GM21825 (cell line): Measurements from ENCODE around the gene BSND.
"Not testable (repeated sequence)": the region's sequence is repeated elsewhere in the genome, so short reads cannot be mapped to it uniquely, and the experiment has no call there.

Experiments
- ATAC-seq: cut with Tn5 transposase; IDR thresholded peaks from one replicate; pipeline ENCODE4 v1.9.1; 2021; ENCODE audit warnings: mild to moderate bottlenecking, moderate library complexity; ENCODE audit not compliant: unreplicated experiment

The BSND gene

GRCh38 chr1:55015731-55016620 lies 17.2 kb downstream of the BSND start:
- ATAC-seq = no peak

GRCh38 chr1:55018395-55018794 lies 19.7 kb downstream of the BSND start:
- ATAC-seq = no peak

DNA sequence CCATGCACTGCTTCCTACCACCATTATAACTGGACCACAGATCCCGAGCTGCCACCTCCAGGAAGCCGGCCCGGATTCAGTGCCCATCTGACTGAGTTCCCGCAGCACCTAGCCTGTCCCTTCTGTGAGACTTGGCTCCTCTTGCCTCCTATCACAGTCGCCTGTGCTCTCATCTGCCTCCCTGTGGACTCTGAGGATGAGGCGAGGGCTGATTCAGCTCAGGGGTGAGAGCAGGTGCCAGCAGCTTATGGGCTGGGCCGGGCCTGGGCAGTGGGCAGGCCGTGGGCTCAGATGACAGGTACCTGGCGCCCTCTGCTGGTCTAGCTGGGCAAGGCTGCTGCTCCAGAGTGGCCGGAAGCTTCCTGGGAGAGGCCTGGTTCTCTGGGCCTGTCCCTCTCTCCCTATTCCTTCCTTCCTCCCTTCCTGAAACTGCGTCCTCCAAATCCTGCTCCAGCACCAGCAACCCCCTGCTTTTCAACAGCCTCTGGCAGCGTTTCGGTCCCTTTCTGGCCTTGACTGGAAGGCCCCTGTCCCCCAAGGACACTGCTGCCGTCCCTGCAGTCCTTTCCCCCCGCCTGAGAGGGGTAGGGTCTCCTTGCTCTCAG lies 23.3 kb downstream of the BSND start:
- ATAC-seq = peak; percentile 84

- ATAC-seq = not testable (repeated sequence)
Measured at GRCh38 chr1:55024163-55024562, 25.4 kb downstream of the BSND start.

DNA sequence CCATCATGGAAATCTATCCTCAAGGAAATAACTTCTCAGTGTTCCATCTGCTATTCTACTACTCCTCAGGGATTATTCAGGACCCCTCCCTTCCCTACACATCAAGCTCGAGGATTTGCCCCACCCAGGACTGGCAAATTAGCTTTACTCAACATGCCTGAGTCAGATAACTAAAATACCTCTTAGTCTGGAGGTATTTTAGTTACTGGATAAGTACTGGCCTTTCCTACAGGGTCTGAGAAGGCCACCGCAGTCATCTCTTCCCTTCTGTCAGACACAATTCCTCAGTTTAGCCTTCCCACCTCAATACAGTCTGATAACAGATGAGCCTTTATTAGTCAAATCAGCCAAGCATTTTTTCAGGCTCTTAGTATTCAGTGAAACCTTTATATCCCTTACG lies 27.9 kb downstream of the BSND start:
- ATAC-seq = not testable (repeated sequence)

- ATAC-seq = not testable (repeated sequence)
Measured at GRCh38 chr1:55031098-55031497, 32.4 kb downstream of the BSND start.

DNA sequence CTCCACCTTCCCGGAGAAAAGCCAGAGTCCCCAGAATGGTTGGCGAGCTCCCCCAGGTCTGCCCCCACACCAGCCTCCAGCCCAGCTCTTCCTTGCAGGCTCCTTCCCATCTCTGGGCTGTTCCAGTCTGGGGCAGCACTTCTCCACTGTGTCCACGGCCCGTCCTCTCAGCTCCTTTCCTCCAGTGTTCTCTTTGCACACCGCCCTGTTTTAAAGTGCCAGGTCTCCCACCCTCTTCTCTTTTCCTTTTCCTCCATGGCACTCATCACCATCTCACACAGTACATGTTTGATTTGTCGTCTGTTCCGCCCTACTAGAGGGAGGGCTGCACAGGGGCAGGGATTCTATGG lies 34.5 kb downstream of the BSND start:
- no peak for ATAC-seq

DNA sequence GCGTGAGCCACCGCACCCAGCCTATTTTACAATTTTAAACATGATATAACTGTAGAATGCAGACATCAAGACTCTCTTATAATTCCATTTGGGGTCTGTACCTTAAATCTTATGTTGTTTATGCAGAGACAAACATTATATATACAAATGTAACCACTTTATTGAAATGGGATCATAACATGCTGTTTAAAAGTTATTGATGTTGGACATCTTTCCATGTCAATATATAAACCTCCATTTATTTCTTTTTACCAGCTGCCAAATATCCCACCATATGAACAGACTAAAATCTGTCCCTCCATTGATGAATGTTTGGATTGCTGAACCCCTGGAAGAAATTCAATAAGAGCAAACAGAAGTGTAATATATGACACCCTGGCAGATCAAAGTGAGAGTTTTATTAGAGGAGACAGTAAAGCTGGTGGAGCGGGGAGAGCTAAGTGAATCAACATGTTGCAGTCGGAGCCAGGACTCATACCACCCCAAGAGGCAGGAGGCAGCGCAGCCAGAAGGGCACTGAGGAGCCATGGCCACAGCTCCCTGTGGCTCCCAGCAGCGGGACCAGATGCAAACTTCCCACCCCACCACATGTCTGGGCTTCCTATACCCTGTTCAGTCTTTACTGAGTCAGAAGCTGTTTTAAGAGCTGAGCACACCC lies 35.9 kb downstream of the BSND start:
- no peak for ATAC-seq

DNA sequence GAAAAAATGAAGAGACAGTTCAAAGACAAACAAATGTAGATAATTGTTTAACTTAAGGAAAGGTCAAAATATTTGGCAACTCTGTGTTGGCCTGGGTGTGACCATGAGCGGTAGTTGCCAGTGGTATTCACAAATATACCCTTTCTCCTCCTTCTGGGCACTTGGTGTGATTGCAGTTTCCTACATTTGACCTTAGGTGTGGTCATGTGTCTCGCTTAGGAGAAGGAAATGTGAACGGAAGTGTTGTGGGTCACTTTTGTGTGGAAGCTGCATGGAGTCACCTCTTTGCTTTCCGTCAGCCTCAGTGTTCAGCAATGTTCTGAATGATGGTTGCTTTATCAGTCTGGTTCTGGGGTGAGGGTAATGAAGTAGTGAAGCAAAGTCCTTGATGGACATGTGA lies 37.2 kb downstream of the BSND start:
- ATAC-seq = no peak

- ATAC-seq = no peak
Measured at GRCh38 chr1:55037733-55038551, 39.2 kb downstream of the BSND start.

GRCh38 chr1:55038552-55038838 lies 39.8 kb downstream of the BSND start:
- ATAC-seq = no peak

DNA sequence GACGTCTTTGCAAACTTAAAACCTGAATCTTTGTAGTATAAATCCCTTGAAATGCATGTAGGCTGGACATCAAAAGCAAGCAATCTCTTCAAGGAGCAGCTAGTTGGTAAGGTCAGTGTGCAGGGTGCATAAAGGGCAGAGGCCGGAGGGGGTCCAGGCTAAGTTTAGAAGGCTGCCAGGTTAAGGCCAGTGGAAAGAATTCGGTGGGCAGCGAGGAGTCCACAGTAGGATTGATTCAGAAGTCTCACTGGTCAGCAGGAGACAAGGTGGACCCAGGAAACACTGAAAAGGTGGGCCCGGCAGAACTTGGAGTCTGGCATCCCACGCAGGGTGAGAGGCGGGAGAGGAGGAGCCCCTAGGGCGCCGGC lies 40.2 kb downstream of the BSND start:
- ATAC-seq = no peak

DNA sequence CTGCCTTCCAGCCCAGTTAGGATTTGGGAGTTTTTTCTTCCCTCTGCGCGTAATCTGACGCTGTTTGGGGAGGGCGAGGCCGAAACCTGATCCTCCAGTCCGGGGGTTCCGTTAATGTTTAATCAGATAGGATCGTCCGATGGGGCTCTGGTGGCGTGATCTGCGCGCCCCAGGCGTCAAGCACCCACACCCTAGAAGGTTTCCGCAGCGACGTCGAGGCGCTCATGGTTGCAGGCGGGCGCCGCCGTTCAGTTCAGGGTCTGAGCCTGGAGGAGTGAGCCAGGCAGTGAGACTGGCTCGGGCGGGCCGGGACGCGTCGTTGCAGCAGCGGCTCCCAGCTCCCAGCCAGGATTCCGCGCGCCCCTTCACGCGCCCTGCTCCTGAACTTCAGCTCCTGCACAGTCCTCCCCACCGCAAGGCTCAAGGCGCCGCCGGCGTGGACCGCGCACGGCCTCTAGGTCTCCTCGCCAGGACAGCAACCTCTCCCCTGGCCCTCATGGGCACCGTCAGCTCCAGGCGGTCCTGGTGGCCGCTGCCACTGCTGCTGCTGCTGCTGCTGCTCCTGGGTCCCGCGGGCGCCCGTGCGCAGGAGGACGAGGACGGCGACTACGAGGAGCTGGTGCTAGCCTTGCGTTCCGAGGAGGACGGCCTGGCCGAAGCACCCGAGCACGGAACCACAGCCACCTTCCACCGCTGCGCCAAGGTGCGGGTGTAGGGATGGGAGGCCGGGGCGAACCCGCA lies 40.8 kb downstream of the BSND start, which contains the start of gene PCSK9:
TSS of gene PCSK9 (plus strand) at position 207 of the 741 bp plus-strand sequence. CDS start at position 497, 290 bp downstream.
- ATAC-seq = no peak

DNA sequence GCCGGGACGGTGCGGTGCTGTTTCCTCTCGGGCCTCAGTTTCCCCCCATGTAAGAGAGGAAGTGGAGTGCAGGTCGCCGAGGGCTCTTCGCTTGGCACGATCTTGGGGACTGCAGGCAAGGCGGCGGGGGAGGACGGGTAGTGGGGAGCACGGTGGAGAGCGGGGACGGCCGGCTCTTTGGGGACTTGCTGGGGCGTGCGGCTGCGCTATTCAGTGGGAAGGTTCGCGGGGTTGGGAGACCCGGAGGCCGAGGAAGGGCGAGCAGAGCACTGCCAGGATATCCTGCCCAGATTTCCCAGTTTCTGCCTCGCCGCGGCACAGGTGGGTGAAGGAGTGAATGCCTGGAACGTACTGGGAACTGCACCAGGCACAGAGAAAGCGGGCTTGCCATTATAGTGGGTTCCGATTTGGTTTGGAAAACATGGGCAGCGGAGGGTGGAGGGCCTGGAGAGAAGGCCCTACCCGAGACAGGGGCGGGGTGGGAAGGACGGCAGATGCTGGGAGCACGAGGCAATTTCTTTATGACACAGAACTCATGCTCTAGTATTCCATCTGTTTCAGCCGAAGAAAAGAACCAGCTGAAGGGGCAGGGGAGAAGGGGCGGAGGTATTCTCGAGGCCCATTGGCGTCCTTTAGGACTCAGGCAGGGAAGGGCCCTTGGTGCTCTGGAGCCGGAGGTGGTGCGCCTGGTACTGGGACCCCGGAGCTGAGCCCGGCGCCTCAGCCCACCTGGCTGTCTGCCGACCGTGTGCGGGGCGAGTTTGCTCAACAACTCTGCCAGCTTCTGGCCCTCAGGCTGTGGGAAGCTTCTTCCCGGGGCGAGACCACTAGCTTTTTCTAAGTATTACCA lies 41.6 kb downstream of the BSND start:
- ATAC-seq = no peak

GRCh38 chr1:55040933-55041494 lies 42.3 kb downstream of the BSND start:
- ATAC-seq = no peak

GRCh38 chr1:55041613-55042012 lies 42.9 kb downstream of the BSND start:
- ATAC-seq = no peak

GRCh38 chr1:55043011-55043410 lies 44.3 kb downstream of the BSND start:
- ATAC-seq = no peak

DNA sequence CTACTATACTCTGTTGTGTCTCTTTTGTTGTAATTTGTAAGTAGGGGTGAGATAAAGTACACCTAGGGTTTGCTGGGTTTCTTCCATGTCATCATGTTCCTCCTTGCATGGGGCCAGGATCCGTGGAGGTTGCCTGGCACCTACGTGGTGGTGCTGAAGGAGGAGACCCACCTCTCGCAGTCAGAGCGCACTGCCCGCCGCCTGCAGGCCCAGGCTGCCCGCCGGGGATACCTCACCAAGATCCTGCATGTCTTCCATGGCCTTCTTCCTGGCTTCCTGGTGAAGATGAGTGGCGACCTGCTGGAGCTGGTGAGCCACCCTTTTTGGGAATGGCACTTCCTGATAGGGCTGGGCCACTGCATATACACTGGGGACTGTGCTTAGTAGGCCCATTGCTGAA lies 45.0 kb downstream of the BSND start:
- no peak for ATAC-seq

- ATAC-seq = no peak
Measured at GRCh38 chr1:55044617-55045397, 46.1 kb downstream of the BSND start.
